ENCODE data around the gene RBP2. TPM values are rescaled to one million over a fixed set of nuclear protein-coding genes. Genes with fewer than 3 reads are reported as not detected.

Gene RBP2
- total RNA-seq, 2 donors from 2014 or later: not detected

DNA sequence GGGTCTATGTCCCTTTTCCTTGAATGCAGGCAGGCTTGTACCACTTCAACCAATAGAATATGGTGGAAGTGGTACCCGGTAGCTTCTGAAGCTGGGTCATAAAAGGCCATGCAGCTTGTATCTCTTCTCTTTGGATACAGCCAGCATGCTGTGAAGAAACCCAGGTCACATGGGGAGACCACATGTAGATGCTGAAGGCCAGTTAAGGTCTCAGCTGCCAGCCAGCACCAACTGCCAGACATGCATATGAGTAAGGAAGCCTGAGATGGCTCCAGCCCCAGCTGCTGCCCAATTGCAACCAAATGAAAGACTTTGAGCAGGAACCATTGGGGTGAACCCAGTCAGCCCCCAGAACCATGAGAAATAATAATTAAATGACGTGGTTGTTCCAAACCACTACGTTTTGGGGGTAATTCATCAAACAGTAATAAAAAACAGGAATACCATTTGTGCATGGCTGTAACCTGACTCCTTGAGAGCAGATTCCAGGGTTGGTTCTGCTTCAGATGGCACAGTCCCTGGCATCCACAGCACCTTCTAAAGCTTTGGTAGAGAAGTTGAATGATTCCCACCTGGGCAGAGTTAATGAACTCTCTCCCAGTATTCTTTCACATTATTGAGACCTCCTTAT is 3.8 kb downstream of the RBP2 start:
- TF ChIP-seq, protein P1, sequence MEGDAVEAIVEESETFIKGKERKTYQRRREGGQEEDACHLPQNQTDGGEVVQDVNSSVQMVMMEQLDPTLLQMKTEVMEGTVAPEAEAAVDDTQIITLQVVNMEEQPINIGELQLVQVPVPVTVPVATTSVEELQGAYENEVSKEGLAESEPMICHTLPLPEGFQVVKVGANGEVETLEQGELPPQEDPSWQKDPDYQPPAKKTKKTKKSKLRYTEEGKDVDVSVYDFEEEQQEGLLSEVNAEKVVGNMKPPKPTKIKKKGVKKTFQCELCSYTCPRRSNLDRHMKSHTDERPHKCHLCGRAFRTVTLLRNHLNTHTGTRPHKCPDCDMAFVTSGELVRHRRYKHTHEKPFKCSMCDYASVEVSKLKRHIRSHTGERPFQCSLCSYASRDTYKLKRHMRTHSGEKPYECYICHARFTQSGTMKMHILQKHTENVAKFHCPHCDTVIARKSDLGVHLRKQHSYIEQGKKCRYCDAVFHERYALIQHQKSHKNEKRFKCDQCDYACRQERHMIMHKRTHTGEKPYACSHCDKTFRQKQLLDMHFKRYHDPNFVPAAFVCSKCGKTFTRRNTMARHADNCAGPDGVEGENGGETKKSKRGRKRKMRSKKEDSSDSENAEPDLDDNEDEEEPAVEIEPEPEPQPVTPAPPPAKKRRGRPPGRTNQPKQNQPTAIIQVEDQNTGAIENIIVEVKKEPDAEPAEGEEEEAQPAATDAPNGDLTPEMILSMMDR (conservative IDR thresholded peaks at IDR 0.05): no peak
- no peak for DNase-seq
- Mint-ChIP-seq H3K27ac (no peak overlapping the region), H3K4me1 (no peaks in the 10 kb centered on the region), H3K36me3 (ENCODE audit: low read depth) (no peaks in the 10 kb centered on the region), H3K9me3 (no peaks in the 10 kb centered on the region), H3K27me3 (ENCODE audit: insufficient read depth) (no peaks in the 10 kb centered on the region), H3K4me3 (no peak overlapping the region)
- H3K4me3 ChIP-seq (ENCODE audit: low read length): no peak overlapping the region
- H3K36me3 ChIP-seq (ENCODE audit: control insufficient read depth, insufficient read depth, low read length): no peaks in the 10 kb centered on the region
- no peaks in the 10 kb centered on the region for H3K27me3 ChIP-seq (ENCODE audit: control insufficient read depth, insufficient read depth, low read length, poor library complexity, severe bottlenecking)
- WGBS, 2 experiments (ENCODE audit: insufficient coverage in 1 of 2, insufficient read length in 1 of 2): 89 to 95% methylated on average over 3 of the region's 3 CpGs
- no peak overlapping the region for H3K9ac ChIP-seq (ENCODE audit: extremely low read depth, low read length, poor library complexity, severe bottlenecking)
- H3K9me3 ChIP-seq (ENCODE audit: control insufficient read depth, low read length): no peaks in the 10 kb centered on the region
- H3K4me1 ChIP-seq (ENCODE audit: control insufficient read depth, insufficient read depth, low read length): no peaks in the 10 kb centered on the region
- H3K27ac ChIP-seq (ENCODE audit: low read depth, low read length): no peak overlapping the region

DNA sequence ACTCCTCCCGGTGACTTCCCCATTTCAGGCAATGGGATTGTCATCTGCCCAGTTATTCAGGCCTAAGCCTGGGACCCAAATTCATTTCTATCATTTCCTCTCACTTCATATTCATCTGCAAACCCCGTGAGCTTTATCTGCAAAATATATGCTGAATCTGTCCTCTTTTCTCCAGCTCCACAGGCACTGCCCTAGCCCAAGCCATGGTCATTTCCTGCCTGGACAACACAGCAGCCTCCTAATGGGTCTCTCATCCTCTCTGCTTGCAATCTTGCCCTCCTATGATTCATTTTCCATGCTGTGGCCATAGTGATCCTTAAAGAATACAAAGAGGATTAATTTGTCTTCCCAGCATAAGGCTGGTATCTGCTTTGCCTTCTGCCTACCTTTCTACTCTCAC is 6.1 kb downstream of the RBP2 start:
- TF ChIP-seq, protein P1 (conservative IDR thresholded peaks at IDR 0.05): no peak
- Histone ChIP-seq H3K4me3 (ENCODE audit: low read length) (no peak overlapping the region), H3K9ac (ENCODE audit: extremely low read depth, low read length, poor library complexity, severe bottlenecking) (no peak overlapping the region), H3K4me1 (ENCODE audit: control insufficient read depth, insufficient read depth, low read length) (no peaks in the 10 kb centered on the region), H3K36me3 (ENCODE audit: control insufficient read depth, insufficient read depth, low read length) (no peaks in the 10 kb centered on the region), H3K9me3 (ENCODE audit: control insufficient read depth, low read length) (no peaks in the 10 kb centered on the region), H3K27ac (ENCODE audit: low read depth, low read length) (no peak overlapping the region), H3K27me3 (ENCODE audit: control insufficient read depth, insufficient read depth, low read length, poor library complexity, severe bottlenecking) (no peaks in the 10 kb centered on the region)
- no peaks in the 10 kb centered on the region for H3K36me3 Mint-ChIP-seq (ENCODE audit: low read depth)
- WGBS, 2 experiments (ENCODE audit: insufficient coverage in 1 of 2, insufficient read length in 1 of 2): 88 to 90% methylated on average over 2 of the region's 2 CpGs
- no peak overlapping the region for H3K4me3 Mint-ChIP-seq
- no peak for DNase-seq
- H3K4me1 Mint-ChIP-seq: no peaks in the 10 kb centered on the region
- no peaks in the 10 kb centered on the region for H3K9me3 Mint-ChIP-seq
- no peaks in the 10 kb centered on the region for H3K27me3 Mint-ChIP-seq (ENCODE audit: insufficient read depth)
- H3K27ac Mint-ChIP-seq: no peak overlapping the region

DNA sequence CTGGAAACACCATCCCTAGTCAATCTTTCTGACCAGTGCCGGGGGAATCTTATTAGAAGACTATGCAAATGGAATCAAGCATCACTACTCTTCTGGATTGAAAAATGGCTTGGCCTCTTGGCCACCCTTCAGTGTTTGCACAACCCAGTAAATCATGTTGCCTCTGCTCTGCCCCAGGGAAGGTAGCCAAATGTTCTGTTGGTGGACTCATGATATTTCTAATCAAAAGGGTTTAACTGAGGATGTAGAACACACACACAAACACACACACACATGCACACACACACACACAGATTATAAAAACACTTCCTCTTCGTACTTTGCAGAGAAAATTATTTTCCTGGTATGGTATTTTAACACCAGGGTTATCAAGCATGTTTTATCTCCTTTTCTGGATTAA is 7.9 kb downstream of the RBP2 start:
- Mint-ChIP-seq H3K4me1 (no peaks in the 10 kb centered on the region), H3K4me3 (no peak overlapping the region), H3K36me3 (ENCODE audit: low read depth) (no peaks in the 10 kb centered on the region), H3K27ac (no peak overlapping the region), H3K27me3 (ENCODE audit: insufficient read depth) (no peaks in the 10 kb centered on the region), H3K9me3 (no peaks in the 10 kb centered on the region)
- Histone ChIP-seq H3K9ac (ENCODE audit: extremely low read depth, low read length, poor library complexity, severe bottlenecking) (no peak overlapping the region), H3K4me3 (ENCODE audit: low read length) (no peak overlapping the region), H3K27ac (ENCODE audit: low read depth, low read length) (no peak overlapping the region), H3K9me3 (ENCODE audit: control insufficient read depth, low read length) (no peaks in the 10 kb centered on the region), H3K36me3 (ENCODE audit: control insufficient read depth, insufficient read depth, low read length) (no peaks in the 10 kb centered on the region), H3K4me1 (ENCODE audit: control insufficient read depth, insufficient read depth, low read length) (no peaks in the 10 kb centered on the region), H3K27me3 (ENCODE audit: control insufficient read depth, insufficient read depth, low read length, poor library complexity, severe bottlenecking) (no peaks in the 10 kb centered on the region)
- TF ChIP-seq, protein P1 (conservative IDR thresholded peaks at IDR 0.05): no peak
- DNase-seq: no peak
- 87 to 89% methylated on average over 1 to 2 of the region's 2 CpGs for WGBS, 2 experiments (ENCODE audit: insufficient coverage in 1 of 2, insufficient read length in 1 of 2)
